ENCODE measurements around the gene FAM20A. TPM values are rescaled to one million over a fixed set of nuclear protein-coding genes. Genes with fewer than 3 reads are reported as not detected.
A peak's percentile ranks its signal among the peaks of the same experiment; 100 is the strongest.

Gene FAM20A
- total RNA-seq, 2 donors from 2014 or later = under 0.01 to 1.3 TPM

- DNase-seq (no peak), ATAC-seq (no peak)
- no peak for TF ChIP-seq POLR2A (IDR thresholded peaks at IDR 0.05)
- no peak for TF ChIP-seq CTCF (IDR thresholded peaks at IDR 0.05)
- no peaks in the 10 kb centered on the region for H3K4me1 ChIP-seq
- no peaks in the 10 kb centered on the region for H3K9me3 ChIP-seq
- no peak overlapping the region for H3K27ac ChIP-seq
- H3K36me3 ChIP-seq (replicated peaks in 1 of 2; ENCODE audit: insufficient read depth in 1 of 2, low read depth in 2 of 2) = no peaks in the 10 kb centered on the region
- WGBS, 2 donors = 62% methylated on average over 3 of the region's 3 CpGs
- H3K27me3 ChIP-seq = no peaks in the 10 kb centered on the region
- no peak overlapping the region for H3K4me3 ChIP-seq
- intact Hi-C loops (cut with DNase I) = no loop called here
Measured at GRCh38 chr17:68592682-68593641, 8.2 kb downstream of the FAM20A start.

GRCh38 chr17:68592009-68592408 lies 9.2 kb downstream of the FAM20A start:
- H3K27me3 ChIP-seq = no peaks in the 10 kb centered on the region
- intact Hi-C loops (cut with DNase I) = no loop called here
- H3K4me3 ChIP-seq = no peak overlapping the region
- H3K9me3 ChIP-seq = no peaks in the 10 kb centered on the region
- ATAC-seq (no peak), DNase-seq (no peak)
- no peaks in the 10 kb centered on the region for H3K4me1 ChIP-seq
- no peak overlapping the region for H3K27ac ChIP-seq
- no peak for TF ChIP-seq CTCF (IDR thresholded peaks at IDR 0.05)
- TF ChIP-seq POLR2A (IDR thresholded peaks at IDR 0.05) = no peak
- 72 to 74% methylated on average over 2 of the region's 2 CpGs for WGBS, 2 donors
- H3K36me3 ChIP-seq (replicated peaks in 1 of 2; ENCODE audit: insufficient read depth in 1 of 2, low read depth in 2 of 2) = no peaks in the 10 kb centered on the region

- no peaks in the 10 kb centered on the region for H3K27me3 ChIP-seq
- H3K4me1 ChIP-seq = no peaks in the 10 kb centered on the region
- no peaks in the 10 kb centered on the region for H3K36me3 ChIP-seq (replicated peaks in 1 of 2; ENCODE audit: insufficient read depth in 1 of 2, low read depth in 2 of 2)
- H3K9me3 ChIP-seq = no peaks in the 10 kb centered on the region
- TF ChIP-seq CTCF (IDR thresholded peaks at IDR 0.05) (no peak), POLR2A (IDR thresholded peaks at IDR 0.05) (no peak)
- 74 to 78% methylated on average over 12 of the region's 12 CpGs for WGBS, 2 donors
- no peak overlapping the region for H3K4me3 ChIP-seq
- peak in 3 of 4 donors; percentile 35 to 68 (median 49) for DNase-seq
- no peak overlapping the region for H3K27ac ChIP-seq
- no peak for ATAC-seq
- intact Hi-C loops (cut with DNase I) = no loop called here
Measured at GRCh38 chr17:68591583-68591982, 9.6 kb downstream of the FAM20A start.

GRCh38 chr17:68589086-68589485 lies 12.1 kb downstream of the FAM20A start:
- no peak for DNase-seq
- no peak for ATAC-seq
- WGBS, 2 donors = 82 to 85% methylated on average over 3 of the region's 3 CpGs
- intact Hi-C loops (cut with DNase I) = no loop called here
- no peaks in the 10 kb centered on the region for H3K27me3 ChIP-seq
- H3K27ac ChIP-seq = no peak overlapping the region
- H3K36me3 ChIP-seq (replicated peaks in 1 of 2; ENCODE audit: insufficient read depth in 1 of 2, low read depth in 2 of 2) = no peaks in the 10 kb centered on the region
- TF ChIP-seq CTCF (IDR thresholded peaks at IDR 0.05) = no peak
- TF ChIP-seq POLR2A (IDR thresholded peaks at IDR 0.05) = no peak
- peaks cover 5% of the 10 kb centered on the region for H3K4me1 ChIP-seq
- H3K9me3 ChIP-seq = no peaks in the 10 kb centered on the region
- H3K4me3 ChIP-seq = no peak overlapping the region
